ENCODE data around the gene ATP8B4.

Gene ATP8B4

DNA sequence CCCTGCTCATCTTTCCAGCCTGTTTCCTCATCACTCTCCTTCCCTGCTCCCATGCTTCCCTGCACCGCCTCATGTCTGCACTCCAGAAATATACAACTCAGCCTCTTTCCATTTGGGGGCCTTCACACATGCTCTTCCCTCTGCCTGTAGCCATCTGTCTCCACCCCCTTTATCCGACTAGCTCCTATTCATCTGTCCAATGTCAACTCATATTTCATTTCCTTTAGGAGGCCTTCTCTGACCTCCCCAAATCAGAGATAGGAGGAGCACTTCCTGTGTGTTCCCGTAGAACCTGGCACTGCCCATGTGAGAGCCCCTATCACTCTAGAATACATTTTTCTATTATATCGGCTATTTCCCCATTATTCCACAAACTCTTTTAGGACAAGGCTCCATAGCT, 10.6 kb downstream of the ATP8B4 start:
- no peak for DNase-seq (ENCODE audit: low read depth)
- no peak overlapping the region for H3K4me3 ChIP-seq (ENCODE audit: low read length)
- TF ChIP-seq, protein P1, sequence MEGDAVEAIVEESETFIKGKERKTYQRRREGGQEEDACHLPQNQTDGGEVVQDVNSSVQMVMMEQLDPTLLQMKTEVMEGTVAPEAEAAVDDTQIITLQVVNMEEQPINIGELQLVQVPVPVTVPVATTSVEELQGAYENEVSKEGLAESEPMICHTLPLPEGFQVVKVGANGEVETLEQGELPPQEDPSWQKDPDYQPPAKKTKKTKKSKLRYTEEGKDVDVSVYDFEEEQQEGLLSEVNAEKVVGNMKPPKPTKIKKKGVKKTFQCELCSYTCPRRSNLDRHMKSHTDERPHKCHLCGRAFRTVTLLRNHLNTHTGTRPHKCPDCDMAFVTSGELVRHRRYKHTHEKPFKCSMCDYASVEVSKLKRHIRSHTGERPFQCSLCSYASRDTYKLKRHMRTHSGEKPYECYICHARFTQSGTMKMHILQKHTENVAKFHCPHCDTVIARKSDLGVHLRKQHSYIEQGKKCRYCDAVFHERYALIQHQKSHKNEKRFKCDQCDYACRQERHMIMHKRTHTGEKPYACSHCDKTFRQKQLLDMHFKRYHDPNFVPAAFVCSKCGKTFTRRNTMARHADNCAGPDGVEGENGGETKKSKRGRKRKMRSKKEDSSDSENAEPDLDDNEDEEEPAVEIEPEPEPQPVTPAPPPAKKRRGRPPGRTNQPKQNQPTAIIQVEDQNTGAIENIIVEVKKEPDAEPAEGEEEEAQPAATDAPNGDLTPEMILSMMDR (conservative IDR thresholded peaks at IDR 0.05; ENCODE audit: low read length), result no peak

DNA sequence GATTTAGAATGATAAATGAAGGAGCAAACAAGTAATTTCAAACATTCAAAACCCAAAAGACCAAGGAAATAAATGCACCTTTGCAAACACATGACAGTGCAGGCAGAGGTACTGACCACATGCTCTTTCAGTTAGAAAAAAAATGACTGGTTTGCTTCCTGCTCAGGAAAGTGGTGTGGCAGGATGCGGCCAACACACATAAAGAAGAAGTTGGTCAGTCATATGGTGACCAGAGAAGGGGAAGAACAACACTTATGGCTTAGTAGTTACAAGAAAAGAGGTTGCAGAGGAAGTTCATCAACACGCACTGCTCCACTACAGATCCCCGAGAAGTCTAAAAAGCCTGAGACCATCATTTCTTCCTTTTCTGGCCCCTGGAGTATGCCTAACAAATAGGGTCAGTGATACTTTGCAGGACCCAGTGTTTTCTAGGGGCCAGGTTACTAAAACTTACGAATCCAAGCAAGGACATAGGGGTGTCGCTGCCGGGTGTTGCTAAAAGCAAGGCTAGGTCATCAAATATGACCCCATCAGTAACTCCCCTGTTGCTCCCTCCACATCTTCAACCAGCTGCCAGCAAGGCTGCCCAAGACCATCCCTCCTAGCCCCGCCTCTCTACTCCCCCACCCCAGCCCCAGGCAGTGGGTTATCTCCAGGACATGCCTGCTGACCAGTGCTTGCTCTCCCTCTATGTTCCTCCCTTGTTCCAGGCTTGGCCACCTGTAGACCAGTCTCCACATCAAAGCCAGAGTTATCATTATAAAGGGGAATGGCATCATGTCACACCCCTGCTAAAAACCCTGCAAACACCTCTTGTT, 11.2 kb downstream of the ATP8B4 start:
- no peak for DNase-seq (ENCODE audit: low read depth)
- TF ChIP-seq, protein P1 (conservative IDR thresholded peaks at IDR 0.05; ENCODE audit: low read length), result no peak
- H3K4me3 ChIP-seq (ENCODE audit: low read length), result no peak overlapping the region

- H3K4me3 ChIP-seq (ENCODE audit: low read length), result no peak overlapping the region
- DNase-seq (ENCODE audit: low read depth), result no peak
- TF ChIP-seq, protein P1 (conservative IDR thresholded peaks at IDR 0.05; ENCODE audit: low read length), result no peak
Observed at GRCh38 chr15:50107157-50107556, 11.9 kb downstream of the ATP8B4 start.

DNA sequence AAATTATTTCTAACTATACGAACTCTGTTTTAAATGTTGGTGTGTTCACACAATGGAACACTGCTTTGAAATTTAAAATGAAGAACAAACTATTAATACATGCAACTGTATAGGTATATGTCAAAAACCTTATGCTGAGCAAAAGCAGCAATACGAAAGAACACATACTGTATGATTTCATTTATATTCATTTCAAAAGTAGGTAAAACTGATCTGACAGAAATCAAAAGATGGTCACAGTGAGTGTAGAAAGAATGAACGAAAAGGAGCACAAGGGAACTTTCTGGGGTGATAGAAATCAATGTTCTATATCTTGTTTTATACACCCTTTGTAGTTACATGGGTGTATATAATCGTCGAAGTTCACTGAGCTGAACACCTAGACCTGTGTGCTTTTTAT, 12.6 kb downstream of the ATP8B4 start:
- H3K4me3 ChIP-seq (ENCODE audit: low read length), result no peak overlapping the region
- DNase-seq (ENCODE audit: low read depth), result no peak
- TF ChIP-seq, protein P1 (conservative IDR thresholded peaks at IDR 0.05; ENCODE audit: low read length), result no peak

- H3K4me3 ChIP-seq (ENCODE audit: low read length), result no peak overlapping the region
- TF ChIP-seq, protein P1 (conservative IDR thresholded peaks at IDR 0.05; ENCODE audit: low read length), result no peak
- no peak for DNase-seq (ENCODE audit: low read depth)
Observed at GRCh38 chr15:50100486-50100885, 18.5 kb downstream of the ATP8B4 start.

DNA sequence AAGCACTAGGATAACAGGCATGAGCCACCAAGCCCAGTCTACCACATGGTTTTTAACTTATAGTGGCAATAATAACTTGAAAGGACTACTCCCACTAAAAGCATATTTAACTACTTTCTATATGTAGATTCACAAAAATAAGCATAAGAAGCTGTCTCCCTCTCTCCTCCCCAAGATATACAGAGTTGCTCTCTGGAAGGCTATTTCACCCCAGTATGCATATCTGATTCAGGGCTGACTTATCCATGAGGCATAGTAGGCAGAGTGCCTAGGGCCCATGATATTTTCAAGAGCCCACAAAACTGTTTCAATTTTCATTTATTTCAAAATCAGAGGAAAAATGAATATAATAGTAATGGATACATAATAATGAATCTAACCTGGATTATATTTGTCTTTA, 20.5 kb downstream of the ATP8B4 start:
- TF ChIP-seq, protein P1 (conservative IDR thresholded peaks at IDR 0.05; ENCODE audit: low read length), result no peak
- no peak for DNase-seq (ENCODE audit: low read depth)
- H3K4me3 ChIP-seq (ENCODE audit: low read length), result no peak overlapping the region

Data from AG10803 (cell line).